GM23248 (cell line): ENCODE results near the gene DACH1.

Source experiments
- EZH2 ChIP-seq: fragments of 200-600 bp; sonication (generic); IDR thresholded peaks from 2 replicates; pipeline ENCODE4 v1.6.1; 2018; ENCODE audit warnings: antibody characterized with exemption, mild to moderate bottlenecking; ENCODE audit not compliant: insufficient read depth, poor library complexity, severe bottlenecking
- EZH2phosphoT487 ChIP-seq: fragments of 200-600 bp; sonication (generic); IDR thresholded peaks from 2 replicates; pipeline ENCODE4 v1.6.1; 2018; ENCODE audit warnings: antibody characterized with exemption, moderate library complexity, mild to moderate bottlenecking, low read depth; ENCODE audit not compliant: insufficient read depth

- TF ChIP-seq EZH2: no peak
- TF ChIP-seq EZH2phosphoT487: no peak
Observed at GRCh38 chr13:71858647-71859046, 8.4 kb downstream of the DACH1 start.
